T-cell (primary cell): ENCODE results near the gene GABPB2. TPM values are rescaled to one million over a fixed set of nuclear protein-coding genes. Genes with fewer than 3 reads are reported as not detected.
"Not testable (repeated sequence)": the region's sequence is repeated elsewhere in the genome, so short reads cannot be mapped to it uniquely, and the experiment has no call there.

ENCODE experiments used
- ATAC-seq, 4 experiments: fragments of 200-7000 bp in 3 of 4; fragments of 150-1000 bp in 1 of 4; cut with Tn5 transposase; replicated peaks in 1 of 4; 1 replicate in 3 of 4; 2 replicates in 1 of 4; pipeline ENCODE4 v1.10.0; 2021; ENCODE audit warnings: moderate library complexity in 3 of 4, mild to moderate bottlenecking in 2 of 4, moderate number of reproducible peaks in 1 of 4
- CTCF ChIA-PET, 2 donors: fragments of 300-600 bp; sonication (Branson Sonifier 250); formaldehyde crosslinking; loops; one replicate each; lab custom pipeline; 2022; ENCODE audit warnings: antibody characterized with exemption in 2 of 2; lab: Charles Lee
- POLR2A ChIA-PET, 2 donors: fragments of 300-600 bp; sonication (Branson Sonifier 250); formaldehyde crosslinking; loops; one replicate each; lab custom pipeline; 2022; ENCODE audit warnings: antibody characterized with exemption in 2 of 2; lab: Charles Lee
- DNase-seq, 35 experiments: peaks; one replicate each; pipeline versions ENCODE4 v3.0.0 to v3.0.0-alpha.2; 2013 to 2023
- H3K27ac ChIP-seq: one replicate; pipeline ENCODE4 v1.5.1; 2013; ENCODE audit warnings: low read length
- H3K27me3 ChIP-seq, 2 experiments: replicated peaks in 1 of 2; 1 replicate in 1 of 2; 2 replicates in 1 of 2; pipeline versions ENCODE4 v1.6.1 to v1.7.0; 2013; ENCODE audit warnings: low read length in 1 of 2, mixed read lengths in 1 of 2; ENCODE audit not compliant: control insufficient read depth in 2 of 2, insufficient read depth in 2 of 2; ENCODE audit errors: extremely low read depth in 1 of 2
- H3K36me3 ChIP-seq, 2 donors: 1 replicate in 1 of 2; 2 replicates in 1 of 2; pipeline versions ENCODE4 v1.6.1 to v1.7.0; 2013; ENCODE audit warnings: low read length in 1 of 2; ENCODE audit not compliant: control insufficient read depth in 2 of 2, insufficient read depth in 1 of 2; ENCODE audit errors: extremely low read depth in 1 of 2
- H3K4me1 ChIP-seq, 2 experiments: 1 replicate in 1 of 2; 2 replicates in 1 of 2; pipeline versions ENCODE4 v1.6.1 to v1.7.0; 2013; ENCODE audit warnings: low read length in 2 of 2, mixed read lengths in 1 of 2; ENCODE audit not compliant: insufficient read depth in 2 of 2, control insufficient read depth in 1 of 2; ENCODE audit errors: extremely low read depth in 1 of 2
- H3K4me3 ChIP-seq, 2 donors: 1 replicate in 1 of 2; 2 replicates in 1 of 2; pipeline versions ENCODE4 v1.5.1 to v1.7.0; 2013; ENCODE audit warnings: mild to moderate bottlenecking in 2 of 2, low read length in 1 of 2, moderate library complexity in 1 of 2; ENCODE audit not compliant: control insufficient read depth in 1 of 2; ENCODE audit errors: extremely low read depth in 1 of 2
- H3K9me3 ChIP-seq: 2 replicates; pipeline ENCODE4 v1.7.0; 2013
- H3K27ac Mint-ChIP-seq, 2 donors: one replicate each; pipeline ENCODE4 v1.8.0; 2020 to 2021; ENCODE audit warnings: mild to moderate bottlenecking in 2 of 2, mixed read lengths in 2 of 2
- H3K27me3 Mint-ChIP-seq, 2 donors: one replicate each; pipeline ENCODE4 v1.8.0; 2021 to 2022; ENCODE audit warnings: mixed read lengths in 2 of 2
- H3K36me3 Mint-ChIP-seq: one replicate; pipeline ENCODE4 v1.8.0; 2021; ENCODE audit warnings: mixed read lengths
- H3K4me1 Mint-ChIP-seq, 3 donors: one replicate each; pipeline ENCODE4 v1.8.0; 2020 to 2022; ENCODE audit warnings: mixed read lengths in 3 of 3, mild to moderate bottlenecking in 1 of 3
- H3K4me3 Mint-ChIP-seq, 3 donors: one replicate each; pipeline ENCODE4 v1.8.0; 2020 to 2022; ENCODE audit warnings: mild to moderate bottlenecking in 3 of 3, mixed read lengths in 3 of 3, moderate library complexity in 3 of 3
- H3K9me3 Mint-ChIP-seq, 3 donors: one replicate each; pipeline ENCODE4 v1.8.0; 2020 to 2022; ENCODE audit warnings: mixed read lengths in 3 of 3
- WGBS: methylation state at CpG from one replicate; pipeline ENCODE4 v1.1.5; 2013; ENCODE audit warnings: missing lambda C conversion rate; ENCODE audit not compliant: insufficient coverage; 5-methylcytosine and 5-hydroxymethylcytosine counted together
- total RNA-seq, 35 experiments: library from RNA in 6 of 35; stranded (reverse) in 6 of 35; fragments of 120-200 nt in 1 of 35; gene quantifications; one replicate each; pipeline versions ENCODE4 v1.2.1 to v1.2.4 and lab custom pipeline; 2013 to 2026

GABPB2 gene
- total RNA-seq, 5 donors from 2014 or later (not counting 1 experiment from before 2014, with no cell fraction given): 29.6 to 41.3 (median 32.5) TPM

DNA sequence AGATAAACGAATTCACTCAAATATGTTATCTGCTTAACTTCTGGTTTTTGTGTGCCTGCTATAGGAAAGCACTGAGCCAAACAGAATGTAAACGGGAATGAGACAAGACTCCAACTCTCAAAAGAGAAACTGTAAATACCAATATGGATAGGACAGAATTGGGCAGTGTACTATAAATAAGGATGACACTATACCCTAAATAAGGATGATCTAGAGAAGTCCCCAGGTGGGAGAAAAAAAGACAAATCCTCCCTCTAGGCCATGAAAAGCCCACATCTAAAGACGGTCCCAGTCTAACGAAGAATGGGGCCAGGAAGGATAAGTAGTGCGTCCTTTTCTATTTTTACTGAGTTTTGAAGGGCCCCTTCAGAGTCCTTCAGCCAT is 1.5 kb upstream of the GABPB2 start:
- H3K27ac Mint-ChIP-seq: peak overlapping the region; percentile 69 to 100
- H3K36me3 Mint-ChIP-seq: peaks cover 3% of the 10 kb centered on the region
- H3K9me3 Mint-ChIP-seq: no peaks in the 10 kb centered on the region
- Histone ChIP-seq H3K4me1 (peaks cover 3 to 24% of the 10 kb centered on the region in 2 experiments), H3K27ac (no peak overlapping the region), H3K9me3 (no peaks in the 10 kb centered on the region), H3K36me3 (peaks cover 4 to 10% of the 10 kb centered on the region in 2 donors), H3K4me3 (no peak overlapping the region), H3K27me3 (no peaks in the 10 kb centered on the region)
- ChIA-PET CTCF (interaction anchor here in 1 of 2 donors (2.6 kb wide), 1 partner anchor 11 kb away, joined by 10 read pairs; no protein-coding TSS in a partner anchor), POLR2A (no interaction called here)
- DNase-seq (no peak), ATAC-seq (no peak)
- H3K4me3 Mint-ChIP-seq: peak overlapping the region; percentile 94 to 97 (median 96)
- WGBS: no CpG with 5 or more reads among the region's 5 CpGs
- no peaks in the 10 kb centered on the region for H3K27me3 Mint-ChIP-seq
- peaks cover 22 to 28% (median 28%) of the 10 kb centered on the region in 3 donors for H3K4me1 Mint-ChIP-seq

DNA sequence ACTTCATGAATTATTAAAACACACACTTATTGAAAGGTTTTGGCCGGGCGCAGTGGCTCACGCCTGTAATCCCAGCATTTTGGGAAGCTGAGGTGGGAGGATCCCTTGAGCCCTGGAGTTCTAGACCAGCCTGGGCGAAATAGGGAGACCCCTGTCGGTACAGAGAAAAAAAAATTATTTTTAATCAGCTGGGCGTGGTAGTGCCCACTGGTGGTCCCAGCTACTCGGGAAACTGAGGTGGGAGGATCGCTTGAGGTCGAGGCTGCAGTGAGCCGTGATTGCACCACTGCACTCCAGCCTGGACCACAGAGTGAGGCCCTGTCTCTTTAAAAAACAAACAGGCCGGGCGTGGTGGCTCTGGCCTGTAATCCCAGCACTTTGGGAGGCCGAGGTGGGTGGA is 1.7 kb downstream of the GABPB2 start:
- Mint-ChIP-seq H3K27ac (peak overlapping the region; percentile 100), H3K36me3 (peaks cover 3% of the 10 kb centered on the region), H3K4me3 (peak overlapping the region; percentile 94 to 97 (median 96)), H3K9me3 (no peaks in the 10 kb centered on the region), H3K4me1 (peaks cover 28 to 31% (median 28%) of the 10 kb centered on the region in 3 donors), H3K27me3 (no peaks in the 10 kb centered on the region)
- ChIA-PET POLR2A (interaction anchor here (0.5 to 0.7 kb wide), 3 partner anchors 13 to 460 kb away, joined by 4 to 14 read pairs (median 6); partner anchors contain the start of gene CDC42SE1 (in 1 of the 2)), CTCF (interaction anchor here (0.5 to 1.8 kb wide), 4 partner anchors 13 to 691 kb away, joined by 3 to 6 read pairs (median 4); partner anchors contain the start of genes CDC42SE1 (in 1 of the 2) and MRPL9 (in 1 of the 2))
- Histone ChIP-seq H3K9me3 (no peaks in the 10 kb centered on the region), H3K27ac (no peak overlapping the region), H3K4me3 (no peak overlapping the region), H3K4me1 (peaks cover 3 to 24% of the 10 kb centered on the region in 2 experiments), H3K36me3 (peaks cover 7 to 8% of the 10 kb centered on the region in 2 donors), H3K27me3 (no peaks in the 10 kb centered on the region)
- 100% methylated on average over 7 of the region's 13 CpGs for WGBS
- ATAC-seq (no peak), DNase-seq (no peak)

DNA sequence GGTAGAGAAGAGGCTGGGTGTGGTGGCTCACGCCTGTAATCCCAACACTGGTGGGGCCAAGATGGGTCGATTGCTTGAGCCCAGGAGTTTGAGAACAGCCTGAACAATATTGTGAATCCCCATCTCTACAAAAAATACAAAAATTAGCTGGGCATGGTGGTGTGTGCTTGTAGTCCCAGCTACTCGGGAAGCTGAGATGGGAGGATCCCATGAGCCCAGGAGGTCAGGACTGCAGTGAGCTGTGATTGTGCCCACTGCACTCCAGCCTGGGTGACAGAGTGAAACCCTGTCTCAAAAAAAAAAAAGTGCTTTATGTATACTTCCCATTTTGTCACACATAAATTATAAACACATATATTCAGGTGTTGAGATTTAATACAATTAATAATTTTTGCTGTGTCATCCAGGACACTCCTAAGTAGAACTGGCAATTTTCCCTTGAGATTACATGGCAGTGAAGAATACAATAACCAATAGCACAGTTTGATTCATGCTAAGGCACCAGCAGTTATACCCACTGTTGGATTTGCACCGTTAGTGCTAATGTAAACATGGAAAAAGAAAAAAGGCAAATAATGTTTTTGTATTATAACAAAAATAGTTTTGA is 15.5 kb downstream of the GABPB2 start:
- ChIA-PET CTCF (interaction anchor here (0.5 to 1.6 kb wide), 3 partner anchors 14 to 749 kb away, joined by 3 to 7 read pairs (median 5); no protein-coding TSS in a partner anchor), POLR2A (interaction anchor here (0.6 kb wide), 3 partner anchors 20 to 270 kb away, joined by 3 to 4 read pairs (median 3); no protein-coding TSS in a partner anchor)
- H3K27me3 Mint-ChIP-seq: no peaks in the 10 kb centered on the region
- peaks cover 8% of the 10 kb centered on the region for H3K36me3 Mint-ChIP-seq
- no peak overlapping the region for H3K27ac Mint-ChIP-seq
- ATAC-seq: no peak
- no peaks in the 10 kb centered on the region for H3K36me3 ChIP-seq
- no peaks in the 10 kb centered on the region for H3K27me3 ChIP-seq
- no peak overlapping the region for H3K4me3 Mint-ChIP-seq
- H3K9me3 ChIP-seq: no peaks in the 10 kb centered on the region
- no peak for DNase-seq
- no peak overlapping the region for H3K27ac ChIP-seq
- no peaks in the 10 kb centered on the region for H3K9me3 Mint-ChIP-seq
- WGBS: 100% methylated on average over 1 of the region's 4 CpGs
- H3K4me1 ChIP-seq: no peaks in the 10 kb centered on the region
- H3K4me3 ChIP-seq: no peak overlapping the region
- no peaks in the 10 kb centered on the region for H3K4me1 Mint-ChIP-seq

DNA sequence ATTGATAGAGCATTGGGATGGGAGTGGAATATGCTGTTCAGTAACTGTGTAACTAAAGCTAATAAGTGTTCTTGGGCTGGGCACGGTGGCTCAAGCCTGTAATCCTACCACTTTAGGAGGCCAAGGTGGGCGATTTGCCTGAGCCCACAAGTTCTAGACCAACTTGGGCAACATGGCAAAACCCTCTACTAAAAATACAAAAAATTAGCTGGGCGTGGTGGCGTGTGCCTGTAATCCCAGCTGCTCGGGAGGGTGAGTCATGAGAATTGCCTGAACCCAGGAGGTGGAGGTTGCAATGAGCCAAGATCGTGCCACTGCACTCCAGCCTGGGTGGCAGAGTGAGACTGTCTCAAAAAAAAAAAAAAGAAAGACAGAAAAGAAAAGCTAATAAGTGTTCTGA is 26.9 kb downstream of the GABPB2 start:
- not testable (repeated sequence) for DNase-seq, H3K9me3 ChIP-seq, H3K9me3 Mint-ChIP-seq, H3K4me3 Mint-ChIP-seq, H3K27ac Mint-ChIP-seq, H3K27me3 Mint-ChIP-seq, H3K27me3 ChIP-seq, H3K4me3 ChIP-seq, H3K4me1 ChIP-seq, H3K27ac ChIP-seq, ATAC-seq, H3K4me1 Mint-ChIP-seq
- ChIA-PET CTCF (interaction anchor here (0.7 to 1.5 kb wide), 2 partner anchors 96 to 157 kb away, joined by 3 to 4 read pairs; partner anchors contain the start of gene PSMD4 (in 1 of the 2)), POLR2A (interaction anchor here in 1 of 2 donors (0.5 to 0.6 kb wide), 2 partner anchors 48 to 92 kb away, joined by 3 read pairs; partner anchors contain the start of gene VPS72)
- H3K36me3 ChIP-seq: peaks cover 6 to 11% of the 10 kb centered on the region in 2 donors
- H3K36me3 Mint-ChIP-seq: peaks cover 12% of the 10 kb centered on the region
- 94% methylated on average over 4 of the region's 6 CpGs for WGBS

DNA sequence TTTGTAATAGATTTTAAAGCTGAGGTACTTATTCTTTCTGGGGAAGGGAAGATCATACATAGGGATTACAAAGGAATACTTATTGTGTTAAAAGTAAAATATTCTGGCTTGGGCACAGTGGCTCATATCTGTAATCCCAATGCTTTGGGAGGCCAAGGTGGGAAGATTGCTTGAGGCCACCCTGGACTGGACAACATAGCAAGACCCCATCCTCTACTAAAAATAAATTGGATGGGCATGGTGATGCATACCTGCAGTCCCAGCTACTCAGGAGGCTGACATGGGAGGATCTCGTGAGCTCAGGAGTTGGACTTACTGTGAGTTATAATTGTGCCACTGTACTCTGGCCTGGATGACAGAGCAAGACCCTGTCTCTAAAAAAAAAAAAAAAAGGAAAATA is 27.6 kb downstream of the GABPB2 start:
- Mint-ChIP-seq H3K27me3 (no peaks in the 10 kb centered on the region), H3K36me3 (peaks cover 6% of the 10 kb centered on the region), H3K9me3 (no peaks in the 10 kb centered on the region), H3K4me1 (no peaks in the 10 kb centered on the region), H3K4me3 (no peak overlapping the region), H3K27ac (no peak overlapping the region)
- ATAC-seq (no peak), DNase-seq (no peak)
- ChIA-PET POLR2A (interaction anchor here in 1 of 2 donors (0.6 kb wide), 2 partner anchors 72 to 156 kb away, joined by 3 to 4 read pairs; partner anchors contain the start of gene PSMD4), CTCF (interaction anchor here (0.6 to 1.5 kb wide), 10 partner anchors 14 to 242 kb away, joined by 3 to 10 read pairs (median 4); partner anchors contain the start of gene PSMD4 (in 1 of the 2))
- no peaks in the 10 kb centered on the region for H3K4me1 ChIP-seq
- H3K27ac ChIP-seq: no peak overlapping the region
- 100% methylated on average over 1 of the region's 1 CpG for WGBS
- no peak overlapping the region for H3K4me3 ChIP-seq
- no peaks in the 10 kb centered on the region for H3K9me3 ChIP-seq
- H3K27me3 ChIP-seq: no peaks in the 10 kb centered on the region
- H3K36me3 ChIP-seq: peaks cover 6% of the 10 kb centered on the region in 2 donors

DNA sequence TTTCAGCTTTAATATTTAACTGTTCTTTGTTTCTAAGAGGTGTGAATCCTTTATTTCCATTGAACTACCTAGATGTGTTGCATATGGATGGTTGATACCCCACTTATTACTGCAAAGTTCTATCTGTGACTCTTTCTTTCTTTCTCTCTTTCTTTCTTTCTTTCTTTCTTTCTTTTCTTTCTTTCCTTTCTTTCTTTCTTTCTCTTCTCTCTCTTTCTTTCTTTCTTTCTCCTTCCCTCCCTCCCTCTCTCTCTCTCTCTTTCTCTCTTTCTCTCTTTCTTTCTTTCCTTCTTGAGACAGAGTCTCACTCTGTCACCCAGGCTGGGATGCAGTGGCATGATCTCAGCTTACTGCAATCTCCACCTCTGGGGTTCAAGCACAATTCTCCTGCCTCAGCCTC is 34.1 kb downstream of the GABPB2 start:
- ATAC-seq (no peak), DNase-seq (no peak)
- Mint-ChIP-seq H3K27ac (no peak overlapping the region), H3K9me3 (no peaks in the 10 kb centered on the region), H3K27me3 (no peaks in the 10 kb centered on the region), H3K36me3 (peaks cover 14% of the 10 kb centered on the region), H3K4me3 (no peak overlapping the region), H3K4me1 (no peaks in the 10 kb centered on the region)
- no peaks in the 10 kb centered on the region for H3K9me3 ChIP-seq
- H3K36me3 ChIP-seq: peaks cover 0 to 19% of the 10 kb centered on the region in 2 donors
- no peaks in the 10 kb centered on the region for H3K4me1 ChIP-seq
- POLR2A ChIA-PET: no interaction called here
- H3K27ac ChIP-seq: no peak overlapping the region
- H3K27me3 ChIP-seq: no peaks in the 10 kb centered on the region
- CTCF ChIA-PET: interaction anchor here in 1 of 2 donors (0.9 kb wide), 1 partner anchor 243 kb away, joined by 3 read pairs; the partner anchor contains the start of gene RFX5
- no peak overlapping the region for H3K4me3 ChIP-seq
